ENCODE measurements around the gene PHF8. TPM values are rescaled to one million over a fixed set of nuclear protein-coding genes. Genes with fewer than 3 reads are reported as not detected.

The PHF8 gene
- total and polyA plus RNA-seq, 2 experiments from 2014 or later = 11.1 to 19.6 TPM

- Histone ChIP-seq H4K20me1 (ENCODE audit: insufficient read depth, poor library complexity, severe bottlenecking) (no peaks in the 10 kb centered on the region), H3K79me2 (no peaks in the 10 kb centered on the region), H3K4me1 (ENCODE audit: insufficient read depth) (no peaks in the 10 kb centered on the region), H3K4me2 (no peak overlapping the region), H3K27me3 (no peaks in the 10 kb centered on the region), H3K36me3 (replicated peaks; ENCODE audit: insufficient read depth, low read depth) (no peaks in the 10 kb centered on the region), H2AFZ (no peak overlapping the region), H3K9me2 (replicated peaks; ENCODE audit: insufficient read depth) (no peaks in the 10 kb centered on the region), H3K27ac (no peak overlapping the region), H3K4me3 (no peak overlapping the region), H3K9me3 (ENCODE audit: low read depth) (no peaks in the 10 kb centered on the region)
- TF ChIP-seq EZH2 (IDR thresholded peaks at IDR 0.05; ENCODE audit: borderline replicate concordance) (no peak), EZH2phosphoT487 (IDR thresholded peaks at IDR 0.05; ENCODE audit: low read depth, severe bottlenecking, unreplicated experiment) (no peak)
- TF ChIP-seq, protein P1, sequence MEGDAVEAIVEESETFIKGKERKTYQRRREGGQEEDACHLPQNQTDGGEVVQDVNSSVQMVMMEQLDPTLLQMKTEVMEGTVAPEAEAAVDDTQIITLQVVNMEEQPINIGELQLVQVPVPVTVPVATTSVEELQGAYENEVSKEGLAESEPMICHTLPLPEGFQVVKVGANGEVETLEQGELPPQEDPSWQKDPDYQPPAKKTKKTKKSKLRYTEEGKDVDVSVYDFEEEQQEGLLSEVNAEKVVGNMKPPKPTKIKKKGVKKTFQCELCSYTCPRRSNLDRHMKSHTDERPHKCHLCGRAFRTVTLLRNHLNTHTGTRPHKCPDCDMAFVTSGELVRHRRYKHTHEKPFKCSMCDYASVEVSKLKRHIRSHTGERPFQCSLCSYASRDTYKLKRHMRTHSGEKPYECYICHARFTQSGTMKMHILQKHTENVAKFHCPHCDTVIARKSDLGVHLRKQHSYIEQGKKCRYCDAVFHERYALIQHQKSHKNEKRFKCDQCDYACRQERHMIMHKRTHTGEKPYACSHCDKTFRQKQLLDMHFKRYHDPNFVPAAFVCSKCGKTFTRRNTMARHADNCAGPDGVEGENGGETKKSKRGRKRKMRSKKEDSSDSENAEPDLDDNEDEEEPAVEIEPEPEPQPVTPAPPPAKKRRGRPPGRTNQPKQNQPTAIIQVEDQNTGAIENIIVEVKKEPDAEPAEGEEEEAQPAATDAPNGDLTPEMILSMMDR (IDR thresholded peaks at IDR 0.05; ENCODE audit: poor library complexity) = no peak
- WGBS (ENCODE audit: low lambda C conversion rate, missing lambda C conversion rate) = 72% methylated on average over 2 of the region's 2 CpGs
- no peak for DNase-seq (ENCODE audit: low spot score)
Observed at GRCh38 chrX:54063361-54063760, 19.1 kb upstream of the PHF8 start.

DNA sequence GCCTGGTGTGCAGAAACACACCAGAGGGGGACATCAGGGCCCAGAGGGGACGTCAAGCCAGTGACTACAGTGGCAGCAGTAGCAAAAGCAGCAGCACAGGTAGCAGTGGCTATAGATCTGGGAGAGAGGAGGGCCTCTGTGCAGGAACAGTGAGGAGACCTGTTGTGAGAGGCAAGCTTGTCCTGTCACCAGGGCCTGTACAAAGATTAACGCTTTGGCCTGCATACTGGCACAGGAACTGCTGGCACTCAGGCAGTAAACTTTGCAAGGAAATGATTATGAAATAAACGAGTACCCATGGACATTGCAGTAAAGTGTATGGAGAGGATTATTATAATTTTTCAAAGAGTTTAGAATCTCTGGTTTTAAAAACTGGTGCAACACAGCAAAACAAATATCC is 5.5 kb upstream of the PHF8 start:
- H3K27ac ChIP-seq = no peak overlapping the region
- H3K4me1 ChIP-seq (ENCODE audit: insufficient read depth) = peaks cover 4% of the 10 kb centered on the region
- no peak overlapping the region for H3K4me3 ChIP-seq
- no peaks in the 10 kb centered on the region for H3K79me2 ChIP-seq
- no peaks in the 10 kb centered on the region for H3K27me3 ChIP-seq
- H3K9me3 ChIP-seq (ENCODE audit: low read depth) = no peaks in the 10 kb centered on the region
- H3K4me2 ChIP-seq = no peak overlapping the region
- DNase-seq (ENCODE audit: low spot score) = no peak
- no peaks in the 10 kb centered on the region for H3K36me3 ChIP-seq (replicated peaks; ENCODE audit: insufficient read depth, low read depth)
- no peak overlapping the region for H2AFZ ChIP-seq
- TF ChIP-seq, protein P1 (IDR thresholded peaks at IDR 0.05; ENCODE audit: poor library complexity) = no peak
- TF ChIP-seq EZH2phosphoT487 (IDR thresholded peaks at IDR 0.05; ENCODE audit: low read depth, severe bottlenecking, unreplicated experiment) (no peak), EZH2 (IDR thresholded peaks at IDR 0.05; ENCODE audit: borderline replicate concordance) (no peak)
- H4K20me1 ChIP-seq (ENCODE audit: insufficient read depth, poor library complexity, severe bottlenecking) = no peaks in the 10 kb centered on the region
- 65% methylated on average over 3 of the region's 3 CpGs for WGBS (ENCODE audit: low lambda C conversion rate, missing lambda C conversion rate)
- H3K9me2 ChIP-seq (replicated peaks; ENCODE audit: insufficient read depth) = no peaks in the 10 kb centered on the region

DNA sequence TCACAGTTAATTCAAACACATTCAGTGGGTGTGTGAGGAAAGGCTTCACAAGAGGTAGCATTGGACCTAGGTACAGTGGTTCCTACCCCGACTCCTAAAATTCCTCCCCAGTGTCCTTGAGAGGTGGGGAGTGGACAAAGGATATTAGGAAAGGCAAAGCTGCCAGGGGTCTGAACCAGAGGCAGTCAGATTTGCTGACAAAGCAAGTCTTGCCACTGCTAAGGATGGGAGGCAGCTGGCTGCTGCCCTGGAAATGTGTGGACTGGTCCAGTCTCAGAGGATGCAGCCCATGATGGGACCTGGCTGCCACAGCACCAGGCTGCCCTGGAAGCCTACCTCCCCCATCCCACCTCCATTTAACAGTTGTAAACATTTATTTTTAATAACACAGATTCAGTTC is 4.1 kb upstream of the PHF8 start:
- Histone ChIP-seq H3K4me2 (no peak overlapping the region), H3K36me3 (replicated peaks; ENCODE audit: insufficient read depth, low read depth) (no peaks in the 10 kb centered on the region), H3K4me3 (no peak overlapping the region), H4K20me1 (ENCODE audit: insufficient read depth, poor library complexity, severe bottlenecking) (no peaks in the 10 kb centered on the region), H3K27me3 (no peaks in the 10 kb centered on the region), H3K79me2 (peaks cover under 1% of the 10 kb centered on the region), H3K27ac (no peak overlapping the region), H3K9me2 (replicated peaks; ENCODE audit: insufficient read depth) (no peaks in the 10 kb centered on the region), H3K4me1 (ENCODE audit: insufficient read depth) (peaks cover 4% of the 10 kb centered on the region), H3K9me3 (ENCODE audit: low read depth) (no peaks in the 10 kb centered on the region), H2AFZ (no peak overlapping the region)
- DNase-seq (ENCODE audit: low spot score) = no peak
- TF ChIP-seq, protein P1 (IDR thresholded peaks at IDR 0.05; ENCODE audit: poor library complexity) = no peak
- TF ChIP-seq EZH2 (IDR thresholded peaks at IDR 0.05; ENCODE audit: borderline replicate concordance) = no peak
- WGBS (ENCODE audit: low lambda C conversion rate, missing lambda C conversion rate) = 75% methylated on average over 1 of the region's 1 CpG

All from hepatocyte (in vitro differentiated cells).